K562 (cell line): ENCODE results near the gene CEMIP. TPM values are rescaled to one million over a fixed set of nuclear protein-coding genes. Genes with fewer than 3 reads are reported as not detected.

ENCODE experiments used
- ATAC-seq: fragments of 200-7000 bp; cut with Tn5 transposase; 3 replicates; pipeline ENCODE4 v1.9.1; 2020; ENCODE audit warnings: moderate library complexity
- BruUV-seq: library from RNA; stranded (reverse); fragments of 400-500 nt; replicated peaks from 2 replicates; lab custom pipeline; 2021; lab: Mats Ljungman, UMichigan
- CTCF ChIA-PET: fragments of 300-600 bp; formaldehyde crosslinking; extraction: SDS; loops from one replicate; lab custom pipeline; 2021; ENCODE audit warnings: low intra/inter-chr PET ratio; lab: Yijun Ruan, JAX
- POLR2A ChIA-PET: fragments of 300-600, 350-650 bp; sonication (Branson Sonifier 250); formaldehyde crosslinking; extraction: SDS; loops from one replicate; lab custom pipeline; 2021; ENCODE audit warnings: antibody characterized with exemption, inconsistent platforms; lab: Yijun Ruan, JAX
- DNase-seq, 4 experiments: peaks; one replicate each; pipeline versions ENCODE4 v3.0.0 to v3.0.0-alpha.2; 2011 to 2018; ENCODE audit warnings: low spot score in 3 of 4, mixed read lengths in 3 of 4; ENCODE audit errors: extremely low read depth in 1 of 4
- FAIRE-seq: peaks from 2 replicates; lab custom pipeline; 2011; peaks lifted over from hg19 to GRCh38; lab: Jason Lieb, UNC
- H2AFZ ChIP-seq: 2 replicates; pipeline ENCODE4 v1.6.0; 2011; ENCODE audit warnings: low read depth, low read length, control low read depth, inconsistent platforms
- H3K27ac ChIP-seq: fragments of 200-600 bp; 3 replicates; pipeline ENCODE4 v1.8.0; 2011; ENCODE audit warnings: low read depth, mild to moderate bottlenecking, control low read depth, inconsistent platforms, low read length, moderate library complexity, mixed read lengths; ENCODE audit errors: extremely low read depth
- H3K27me3 ChIP-seq, 2 experiments: fragments of 300-600 bp in 1 of 2; 2 replicates in 1 of 2; 3 replicates in 1 of 2; pipeline versions ENCODE4 v1.6.0 to v1.8.0; 2011; ENCODE audit warnings: inconsistent platforms in 2 of 2, low read length in 2 of 2, mild to moderate bottlenecking in 1 of 2, mixed read lengths in 1 of 2, moderate library complexity in 1 of 2; ENCODE audit not compliant: control insufficient read depth in 2 of 2, insufficient read depth in 2 of 2
- H3K36me3 ChIP-seq: fragments of 300-600 bp; 3 replicates; pipeline ENCODE4 v1.8.0; 2011; ENCODE audit warnings: mild to moderate bottlenecking, low read length, inconsistent platforms; ENCODE audit not compliant: control insufficient read depth, insufficient read depth
- H3K4me1 ChIP-seq, 2 experiments: fragments of 200-600 bp in 1 of 2; replicated peaks in 1 of 2; 2 replicates in 1 of 2; 3 replicates in 1 of 2; pipeline versions ENCODE4 v1.5.1 to v1.8.0; 2011; ENCODE audit warnings: inconsistent platforms in 2 of 2, low read length in 2 of 2, mild to moderate bottlenecking in 1 of 2, mixed read lengths in 1 of 2, moderate library complexity in 1 of 2; ENCODE audit not compliant: control insufficient read depth in 2 of 2, insufficient read depth in 2 of 2
- H3K4me2 ChIP-seq: 2 replicates; pipeline ENCODE4 v1.6.1; 2011; ENCODE audit warnings: low read length, control low read depth, inconsistent platforms, mixed read lengths; ENCODE audit not compliant: insufficient read depth
- H3K4me3 ChIP-seq: fragments of 200-600 bp; sonication (generic), shearing (Covaris generic); 2 replicates; pipeline ENCODE4 v1.5.1; 2016; ENCODE audit warnings: control low read depth, inconsistent platforms
- H3K79me2 ChIP-seq: fragments of 200-600 bp; 3 replicates; pipeline ENCODE4 v1.8.0; 2011; ENCODE audit warnings: low read length, inconsistent platforms; ENCODE audit not compliant: control insufficient read depth, insufficient read depth
- H3K9ac ChIP-seq, 2 experiments: 2 replicates each; pipeline versions ENCODE4 v1.6.0 to v1.6.1; 2011; ENCODE audit warnings: low read depth in 2 of 2, low read length in 2 of 2, control low read depth in 1 of 2, inconsistent platforms in 1 of 2, mild to moderate bottlenecking in 1 of 2, mixed read lengths in 1 of 2; ENCODE audit not compliant: insufficient read depth in 1 of 2
- H3K9me1 ChIP-seq: one replicate; pipeline ENCODE4 v1.6.0; 2011; ENCODE audit warnings: inconsistent platforms, mild to moderate bottlenecking, low read length, moderate library complexity; ENCODE audit not compliant: control insufficient read depth, insufficient read depth
- H3K9me3 ChIP-seq: replicated peaks from 2 replicates; pipeline ENCODE4 v1.5.1; 2011; ENCODE audit warnings: low read depth, low read length, inconsistent platforms; ENCODE audit not compliant: control insufficient read depth, insufficient read depth
- H4K20me1 ChIP-seq: replicated peaks from 2 replicates; pipeline ENCODE4 v1.6.1; 2011; ENCODE audit warnings: low read length, inconsistent platforms, mixed read lengths; ENCODE audit not compliant: control insufficient read depth, insufficient read depth
- ATF3 ChIP-seq, 2 experiments: fragments of 450-650 bp in 1 of 2; sonication (generic) in 1 of 2; formaldehyde crosslinking in 1 of 2; IDR thresholded peaks in 1 of 2; conservative IDR thresholded peaks in 1 of 2; 2 replicates each; pipeline versions ENCODE4 v1.6.1 to v1.8.1; 2016 to 2023; ENCODE audit warnings: mild to moderate bottlenecking in 2 of 2, moderate library complexity in 2 of 2, inconsistent platforms in 1 of 2, missing genetic modification reagents in 1 of 2
- KAT2B ChIP-seq: IDR thresholded peaks from one replicate; pipeline ENCODE4 v1.6.1; 2012; ENCODE audit warnings: low read depth, mild to moderate bottlenecking, control low read depth, inconsistent platforms, low read length, moderate library complexity
- MTA2 ChIP-seq: fragments of 450-650 bp; IDR thresholded peaks from 2 replicates; pipeline ENCODE4 v1.6.1; 2016; ENCODE audit warnings: low read depth
- NCOA1 ChIP-seq: fragments of 450-650 bp; IDR thresholded peaks from 2 replicates; pipeline ENCODE4 v1.6.1; 2016; ENCODE audit warnings: low read depth
- PCBP2 ChIP-seq: fragments of 200-400 bp; formaldehyde crosslinking; IDR thresholded peaks from 2 replicates; pipeline ENCODE4 v1.6.1; 2018; ENCODE audit warnings: low read length, low read depth, mild to moderate bottlenecking, moderate library complexity; ENCODE audit not compliant: poor library complexity, severe bottlenecking
- RERE ChIP-seq: sonication (generic); formaldehyde crosslinking; IDR thresholded peaks from 2 replicates; pipeline ENCODE4 v1.8.0; 2023; ENCODE audit warnings: missing genetic modification reagents, mild to moderate bottlenecking, borderline replicate concordance
- ZNF347 ChIP-seq: fragments of 450-650 bp; formaldehyde crosslinking; IDR thresholded peaks from 2 replicates; pipeline ENCODE4 v1.4.0; 2020; ENCODE audit warnings: low read depth, mild to moderate bottlenecking, moderate library complexity
- ZNF449 ChIP-seq: fragments of 250-450 bp; sonication (Bioruptor Pico); IDR thresholded peaks from 2 replicates; pipeline ENCODE4 v1.8.0; 2022; ENCODE audit warnings: moderate library complexity, mild to moderate bottlenecking, inconsistent platforms
- ZNF589 ChIP-seq: fragments of 200-800 bp; sonication (Bioruptor generic); IDR thresholded peaks from 2 replicates; pipeline ENCODE4 v1.6.1; 2016; ENCODE audit warnings: low read depth, missing genetic modification characterization, missing compliant biosample characterization
- WGBS: fragments of 100-300 bp; shearing (Covaris generic); methylation state at CpG from one replicate; pipeline ENCODE4 v1.1.6; 2016; ENCODE audit warnings: low coverage, mixed read lengths; ENCODE audit not compliant: insufficient coverage; ENCODE audit errors: missing lambda C conversion rate; 5-methylcytosine and 5-hydroxymethylcytosine counted together
- in situ Hi-C: fragments of 300-500 bp; cut with MboI; formaldehyde crosslinking; loops from 4 replicates; pipeline ENCODE4 v1.15.0; 2018; ENCODE audit warnings: inconsistent platforms, mixed read lengths
- intact Hi-C: fragments of 100-400 bp; cut with micrococcal nuclease; formaldehyde crosslinking; loops from 2 replicates; pipeline ENCODE4 v1.14.2; 2022
- polyA plus RNA-seq, 8 experiments: library from polyadenylated mRNA; depleted of rRNA in 4 of 8; stranded (reverse) in 5 of 8; unstranded in 3 of 8; fragments of >200 nt; fragmentation: Nextera tagmentation in 2 of 8; fragmentation: Illumina TruSeq in 1 of 8; extraction: Ambion mirVana in 2 of 8; extraction: Trizol in 1 of 8; gene quantifications; 2 replicates each; pipeline versions ENCODE4 v1.2.1 to v1.2.3, GENCODE V29; 2011 to 2014; ENCODE audit warnings: inconsistent platforms in 1 of 8, missing spikeins in 1 of 8
- total RNA-seq, 7 experiments: library from RNA; depleted of rRNA in 6 of 7; stranded (reverse); fragments of >200 nt in 6 of 7; fragmentation: Illumina TruSeq in 2 of 7; extraction: Trizol in 2 of 7; gene quantifications; 2 replicates each; pipeline versions ENCODE4 v1.2.1 to v1.2.3, GENCODE V29; 2011 to 2021; ENCODE audit warnings: low replicate concordance in 1 of 7

Gene CEMIP
- total and polyA plus RNA-seq, 9 of the 15 experiments (the other 6 are each of a cell fraction or from before 2014, with no cell fraction given) = 0.33 TPM; not detected in 8

- no peak for TF ChIP-seq RERE (CRISPR knock-in tag)
- no peak for TF ChIP-seq NCOA1
- TF ChIP-seq, all 486 proteins: peak for 0
These were observed 57.1 kb downstream of the CEMIP start (continued) for GRCh38 chr15:80836223-80836622.

GRCh38 chr15:80837006-80837405, 57.8 kb downstream of the CEMIP start:
- Histone ChIP-seq H3K79me2 (no peaks in the 10 kb centered on the region), H3K9me1 (no peaks in the 10 kb centered on the region), H3K4me3 (no peak overlapping the region), H2AFZ (no peak overlapping the region), H3K27ac (no peak overlapping the region), H3K27me3 (peaks cover 11 to 48% of the 10 kb centered on the region in 2 experiments; a peak in 4 of 5 replicates), H3K4me2 (no peak overlapping the region), H3K36me3 (no peaks in the 10 kb centered on the region), H3K9me3 (no peaks in the 10 kb centered on the region), H3K9ac (no peak overlapping the region), H4K20me1 (no peaks in the 10 kb centered on the region; the same call in none of the 2 replicates), H3K4me1 (no peaks in the 10 kb centered on the region; a peak in 1 of 5 replicates)
- ChIA-PET POLR2A (interaction anchor here (0.5 kb wide), 1 partner anchor 64 kb away, joined by 3 read pairs; no protein-coding TSS in a partner anchor), CTCF (no interaction called here)
- intact Hi-C loops = no loop called here
- BruUV-seq = no TSS peak
- in situ Hi-C loops = no loop called here
- no peak for DNase-seq
- no peak for ATAC-seq
- WGBS = 0% methylated on average over 3 of the region's 3 CpGs
- no peak for FAIRE-seq
- TF ChIP-seq ZNF347 (CRISPR knock-in tag) (no peak), ZNF589 (CRISPR knock-in tag) (no peak), ATF3 (IDR thresholded peaks at IDR 0.05) (no peak), ATF3 (CRISPR knock-in tag; conservative IDR thresholded peaks at IDR 0.05) (no peak), PCBP2 (no peak), ZNF449 (no peak), MTA2 (no peak), KAT2B (no peak)
